ENCODE data around the gene DISC1.
"Not testable (repeated sequence)": the region's sequence is repeated elsewhere in the genome, so short reads cannot be mapped to it uniquely, and the experiment has no call there.

DNA sequence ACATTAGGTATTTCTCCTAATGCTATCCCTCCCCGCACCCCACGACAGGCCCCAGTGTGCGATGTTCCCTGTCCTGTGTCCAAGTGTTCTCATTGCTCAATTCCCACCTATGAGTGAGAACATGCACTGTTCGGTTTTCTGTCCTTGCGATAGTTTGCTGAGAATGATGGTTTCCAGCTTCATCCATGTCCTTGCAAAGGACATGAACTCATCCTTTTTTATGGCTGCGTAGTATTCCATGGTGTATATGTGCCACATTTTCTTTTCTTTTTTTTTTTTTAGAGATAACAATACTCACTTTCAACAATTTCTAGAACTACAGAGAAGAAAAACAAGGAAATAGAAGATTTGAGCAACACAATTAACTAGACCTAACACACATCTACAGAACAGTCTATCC, 19.0 kb downstream of the DISC1 start:
- not testable (repeated sequence) for TF ChIP-seq POLR2A (IDR thresholded peaks at IDR 0.05)
- TF ChIP-seq, protein P1, sequence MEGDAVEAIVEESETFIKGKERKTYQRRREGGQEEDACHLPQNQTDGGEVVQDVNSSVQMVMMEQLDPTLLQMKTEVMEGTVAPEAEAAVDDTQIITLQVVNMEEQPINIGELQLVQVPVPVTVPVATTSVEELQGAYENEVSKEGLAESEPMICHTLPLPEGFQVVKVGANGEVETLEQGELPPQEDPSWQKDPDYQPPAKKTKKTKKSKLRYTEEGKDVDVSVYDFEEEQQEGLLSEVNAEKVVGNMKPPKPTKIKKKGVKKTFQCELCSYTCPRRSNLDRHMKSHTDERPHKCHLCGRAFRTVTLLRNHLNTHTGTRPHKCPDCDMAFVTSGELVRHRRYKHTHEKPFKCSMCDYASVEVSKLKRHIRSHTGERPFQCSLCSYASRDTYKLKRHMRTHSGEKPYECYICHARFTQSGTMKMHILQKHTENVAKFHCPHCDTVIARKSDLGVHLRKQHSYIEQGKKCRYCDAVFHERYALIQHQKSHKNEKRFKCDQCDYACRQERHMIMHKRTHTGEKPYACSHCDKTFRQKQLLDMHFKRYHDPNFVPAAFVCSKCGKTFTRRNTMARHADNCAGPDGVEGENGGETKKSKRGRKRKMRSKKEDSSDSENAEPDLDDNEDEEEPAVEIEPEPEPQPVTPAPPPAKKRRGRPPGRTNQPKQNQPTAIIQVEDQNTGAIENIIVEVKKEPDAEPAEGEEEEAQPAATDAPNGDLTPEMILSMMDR (IDR thresholded peaks at IDR 0.05) = not testable (repeated sequence)
